Motor neuron (in vitro differentiated cells): ENCODE data around the gene TUSC7. TPM values are rescaled to one million over a fixed set of nuclear protein-coding genes. Genes with fewer than 3 reads are reported as not detected.

Experiments
- ATAC-seq, 8 experiments: fragments of 200-7000 bp; cut with Tn5 transposase; replicated peaks in 6 of 8; 2 replicates each; pipeline ENCODE4 v1.8.0; 2021; ENCODE audit warnings: mild to moderate bottlenecking in 8 of 8, moderate library complexity in 8 of 8
- H3K27ac ChIP-seq, 2 donors: fragments of 250-450 bp; sonication (Bioruptor Pico); 2 replicates each; pipeline ENCODE4 v1.9.0; 2021; ENCODE audit warnings: antibody characterized with exemption in 2 of 2, mild to moderate bottlenecking in 2 of 2, moderate library complexity in 1 of 2
- H3K4me1 ChIP-seq, 2 donors: fragments of 250-450 bp; sonication (Bioruptor Pico); replicated peaks in 1 of 2; 2 replicates each; pipeline ENCODE4 v1.6.1; 2021; ENCODE audit warnings: antibody characterized with exemption in 2 of 2, mild to moderate bottlenecking in 2 of 2, moderate library complexity in 1 of 2
- H3K4me3 ChIP-seq, 5 donors: fragments of 250-450 bp; sonication (Bioruptor Pico); 2 replicates each; pipeline ENCODE4 v1.9.0; 2021; ENCODE audit warnings: antibody characterized with exemption in 5 of 5, mild to moderate bottlenecking in 5 of 5, moderate library complexity in 4 of 5
- WGBS, 10 experiments: fragments of 450-650 bp; shearing (Covaris generic); methylation state at CpG; one replicate each; pipeline ENCODE4 v1.0.0; 2022; 5-methylcytosine and 5-hydroxymethylcytosine counted together
- in situ Hi-C, 9 experiments: fragments of 400-800 bp; cut with MboI; loops; one replicate each; pipeline ENCODE4 v1.15.0; 2021; ENCODE audit warnings: low sequenced_read_pairs in 9 of 9, low pct_unique_long_range_greater_than_20kb in 2 of 9; ENCODE audit not compliant: unreplicated experiment in 9 of 9
- total RNA-seq, 8 experiments: library from RNA; unstranded; fragments of 300-600 nt; gene quantifications; 2 replicates each; pipeline versions ENCODE4 v1.2.3 to v1.2.4, GENCODE V29; 2022

Gene TUSC7
- total RNA-seq, 8 experiments from 2014 or later = 0.40 to 7.9 (median 4.2) TPM; not detected in 1

GRCh38 chr3:116717566-116717965 lies 8.0 kb downstream of the TUSC7 start:
- Histone ChIP-seq H3K27ac (no peak overlapping the region), H3K4me1 (peaks cover 3 to 18% of the 10 kb centered on the region in 2 donors), H3K4me3 (no peak overlapping the region)
- 43 to 100% (median 100%) methylated on average over 1 of the region's 1 CpG; no CpG with 5 or more reads in 2 of the 10 experiments for WGBS, 10 experiments
- no peak for ATAC-seq
- in situ Hi-C loops = no loop called here

- in situ Hi-C loops = loop anchor here in 1 of 9 experiments (25.0 kb wide), 1 partner anchor 591 kb away; no protein-coding TSS in a partner anchor
- peaks cover 7 to 12% of the 10 kb centered on the region in 2 donors for H3K4me1 ChIP-seq
These were observed 18.9 kb downstream of the TUSC7 start for GRCh38 chr3:116728454-116728853.

DNA sequence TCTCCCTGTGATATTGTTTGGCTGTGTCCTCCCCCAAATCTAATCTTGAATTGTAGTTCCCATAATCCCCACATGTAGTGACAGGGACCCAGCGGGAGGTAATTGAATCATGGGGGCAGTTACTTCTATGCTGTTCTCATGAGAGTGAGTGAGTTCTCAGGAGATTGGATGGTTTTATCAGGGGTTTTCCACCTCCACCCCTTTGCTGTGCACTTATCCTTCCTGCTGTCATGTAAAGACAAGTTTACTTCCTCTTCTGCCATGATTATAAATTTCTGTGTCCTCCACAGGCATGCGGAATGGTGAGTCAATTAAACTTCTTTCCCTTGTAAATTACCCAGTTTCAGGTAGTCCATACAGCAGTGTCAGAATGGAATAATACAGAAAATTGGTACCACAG lies 24.7 kb downstream of the TUSC7 start:
- Histone ChIP-seq H3K27ac (no peak overlapping the region), H3K4me3 (no peak overlapping the region), H3K4me1 (no peaks in the 10 kb centered on the region)
- in situ Hi-C loops = loop anchor here in 1 of 9 experiments (25.0 kb wide), 1 partner anchor 597 kb away; no protein-coding TSS in a partner anchor
- WGBS, 10 experiments = 82 to 100% (median 83%) methylated on average over 1 to 2 of the region's 2 CpGs; no CpG with 5 or more reads in 7 of the 10 experiments
- no peak for ATAC-seq

More at GRCh38 chr3:116728454-116728853, 18.9 kb downstream of the TUSC7 start:
- Histone ChIP-seq H3K4me3 (no peak overlapping the region), H3K27ac (no peak overlapping the region)
- peak in 3 of 8 experiments; percentile 18 to 66 (median 53) for ATAC-seq
- WGBS, 10 experiments = 20 to 86% (median 71%) methylated on average over 1 to 2 of the region's 2 CpGs; no CpG with 5 or more reads in 4 of the 10 experiments

GRCh38 chr3:116739678-116740077 lies 30.1 kb downstream of the TUSC7 start:
- ATAC-seq = no peak
- no peaks in the 10 kb centered on the region for H3K4me1 ChIP-seq
- in situ Hi-C loops = loop anchor here in 1 of 9 experiments (25.0 kb wide), 1 partner anchor 602 kb away; no protein-coding TSS in a partner anchor
- H3K4me3 ChIP-seq = no peak overlapping the region
- no peak overlapping the region for H3K27ac ChIP-seq
- 0 to 100% (median 51%) methylated on average over 1 to 2 of the region's 2 CpGs for WGBS, 10 experiments

GRCh38 chr3:116740293-116740692 lies 30.7 kb downstream of the TUSC7 start:
- WGBS, 10 experiments = 27 to 100% (median 100%) methylated on average over 1 to 2 of the region's 2 CpGs; no CpG with 5 or more reads in 5 of the 10 experiments
- in situ Hi-C loops = loop anchor here in 1 of 9 experiments (25.0 kb wide), 1 partner anchor 603 kb away; no protein-coding TSS in a partner anchor
- Histone ChIP-seq H3K4me1 (no peaks in the 10 kb centered on the region), H3K4me3 (no peak overlapping the region), H3K27ac (no peak overlapping the region)
- ATAC-seq = no peak

- Histone ChIP-seq H3K27ac (no peak overlapping the region), H3K4me3 (no peak overlapping the region), H3K4me1 (no peaks in the 10 kb centered on the region)
- WGBS, 10 experiments = 13 to 67% (median 40%) methylated on average over 1 of the region's 1 CpG; no CpG with 5 or more reads in 5 of the 10 experiments
- in situ Hi-C loops = loop anchor here in 1 of 9 experiments (25.0 kb wide), 1 partner anchor 604 kb away; no protein-coding TSS in a partner anchor
- peak in 5 of 8 experiments; percentile 40 to 80 (median 58) for ATAC-seq
These were observed 31.9 kb downstream of the TUSC7 start for GRCh38 chr3:116741467-116741866.

- ATAC-seq = no peak
- no peaks in the 10 kb centered on the region for H3K4me1 ChIP-seq
- no peak overlapping the region for H3K4me3 ChIP-seq
- no peak overlapping the region for H3K27ac ChIP-seq
- in situ Hi-C loops = loop anchor here in 1 of 9 experiments (25.0 kb wide), 1 partner anchor 606 kb away; no protein-coding TSS in a partner anchor
These were observed 33.5 kb downstream of the TUSC7 start for GRCh38 chr3:116743062-116743461.

DNA sequence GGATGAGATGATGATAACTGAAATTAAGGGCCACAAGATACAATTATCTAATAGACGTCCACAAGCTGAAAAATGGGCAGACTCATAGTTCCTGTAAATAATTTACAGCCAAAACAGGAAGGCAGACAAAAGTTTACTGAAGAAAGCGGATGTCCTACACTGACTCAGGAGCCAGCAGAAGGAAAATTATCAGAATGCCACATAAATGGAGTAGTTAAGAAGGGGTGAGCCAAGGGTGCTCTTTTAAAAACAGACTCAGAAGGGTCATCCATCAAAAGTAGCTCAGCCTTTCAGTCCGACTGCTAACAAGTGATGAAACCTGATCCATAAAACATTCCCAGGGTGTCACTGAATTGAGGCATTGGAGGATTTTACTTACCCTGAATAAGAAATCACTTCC lies 39.8 kb downstream of the TUSC7 start:
- Histone ChIP-seq H3K4me1 (no peaks in the 10 kb centered on the region), H3K4me3 (no peak overlapping the region), H3K27ac (no peak overlapping the region)
- in situ Hi-C loops = loop anchor here in 1 of 9 experiments (25.0 kb wide), 1 partner anchor 612 kb away; no protein-coding TSS in a partner anchor
- ATAC-seq = no peak
- WGBS, 10 experiments = 0 to 33% (median 10%) methylated on average over 2 to 3 of the region's 3 CpGs; no CpG with 5 or more reads in 1 of the 10 experiments

DNA sequence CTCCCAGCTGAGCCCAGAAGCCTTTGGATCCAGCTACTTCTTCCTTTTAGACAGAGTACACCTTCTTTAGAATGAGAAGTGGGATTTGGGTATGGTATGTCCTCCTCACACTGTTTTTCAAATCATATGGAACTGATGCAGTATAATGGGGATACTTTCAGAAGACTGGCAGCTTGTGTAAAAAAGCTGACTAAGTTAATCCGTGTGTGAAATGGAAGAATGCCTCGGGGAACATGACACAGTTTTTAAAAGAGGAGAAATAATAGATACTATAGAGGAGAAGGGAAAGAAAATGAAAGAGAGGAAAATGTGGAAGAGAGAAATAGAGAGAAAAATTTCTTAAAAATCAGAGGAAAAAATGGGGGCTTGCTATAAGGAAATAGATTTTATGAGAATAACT lies 47.7 kb downstream of the TUSC7 start:
- H3K27ac ChIP-seq = no peak overlapping the region
- no peak for ATAC-seq
- no peak overlapping the region for H3K4me3 ChIP-seq
- in situ Hi-C loops = loop anchor here in 3 of 9 experiments (10.0 to 25.0 kb wide), 2 partner anchors 620 to 933 kb away; no protein-coding TSS in a partner anchor
- WGBS, 10 experiments = 0 to 83% (median 65%) methylated on average over 2 of the region's 2 CpGs; no CpG with 5 or more reads in 1 of the 10 experiments
- peaks cover 0 to 4% of the 10 kb centered on the region in 2 donors for H3K4me1 ChIP-seq

GRCh38 chr3:116759316-116759715 lies 49.7 kb downstream of the TUSC7 start:
- peaks cover 0 to 4% of the 10 kb centered on the region in 2 donors for H3K4me1 ChIP-seq
- no peak for ATAC-seq
- 13 to 90% (median 18%) methylated on average over 1 of the region's 1 CpG; no CpG with 5 or more reads in 3 of the 10 experiments for WGBS, 10 experiments
- in situ Hi-C loops = loop anchor here in 3 of 9 experiments (10.0 to 25.0 kb wide), 2 partner anchors 622 to 935 kb away; no protein-coding TSS in a partner anchor
- no peak overlapping the region for H3K4me3 ChIP-seq
- H3K27ac ChIP-seq = no peak overlapping the region
